GM21786 (cell line): ENCODE measurements around the gene CNTNAP5.

Experiments used
- ATAC-seq: cut with Tn5 transposase; IDR thresholded peaks from one replicate; pipeline ENCODE4 v1.9.1; 2021; ENCODE audit not compliant: unreplicated experiment

The CNTNAP5 gene

DNA sequence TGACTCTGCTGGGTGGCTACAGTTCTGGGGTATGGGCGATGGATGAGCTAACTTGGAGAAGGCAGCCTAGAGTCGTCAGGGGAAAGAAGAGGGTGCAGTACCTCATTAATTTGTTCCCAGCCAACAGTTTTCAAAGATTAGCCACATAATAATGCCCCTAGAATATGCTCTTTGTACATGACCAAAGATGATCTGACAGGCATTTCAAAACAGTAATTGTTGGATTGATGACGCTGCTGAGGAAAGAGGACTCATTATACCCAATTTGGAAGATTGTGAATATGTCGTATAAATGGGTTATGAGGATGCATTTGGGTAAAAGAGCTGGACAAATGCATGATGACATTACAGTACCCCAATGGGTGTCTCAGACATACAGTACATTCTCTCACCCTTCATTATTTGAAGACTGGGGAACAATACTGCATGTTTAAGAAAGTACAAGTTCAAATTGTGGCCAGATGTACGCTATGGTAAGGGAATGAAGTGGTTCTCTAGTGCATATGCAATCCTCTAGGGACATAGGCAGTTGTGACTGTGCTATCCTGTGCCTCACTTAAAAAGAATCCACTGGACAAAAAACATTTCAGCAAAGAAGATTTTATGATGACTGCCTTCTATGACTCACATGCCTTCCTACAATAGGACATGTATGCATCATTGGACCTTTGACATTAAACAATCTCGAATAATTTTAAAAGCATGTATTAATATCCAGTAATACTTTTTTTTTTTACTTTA lies 233.2 kb downstream of the CNTNAP5 start:
- no peak for ATAC-seq

DNA sequence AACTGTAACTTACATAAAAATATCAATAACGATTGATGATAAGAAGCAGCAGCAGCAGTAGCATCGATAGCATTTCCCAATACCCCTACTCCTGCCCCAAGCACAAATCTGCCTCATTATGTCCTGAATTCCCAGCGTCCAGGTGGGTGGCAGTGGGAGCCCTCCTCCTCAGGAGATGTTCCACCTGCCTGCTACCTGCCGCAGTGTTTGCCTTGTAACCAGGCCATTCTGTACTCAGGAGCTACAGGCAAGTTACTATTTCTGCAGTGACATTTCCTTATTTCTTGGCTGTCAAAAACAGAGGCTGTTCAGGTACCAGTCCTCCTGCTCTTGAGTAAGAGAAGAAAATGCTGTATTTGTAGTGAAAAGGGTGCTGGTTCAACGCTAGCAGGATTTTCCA lies 236.4 kb downstream of the CNTNAP5 start:
- ATAC-seq: no peak

DNA sequence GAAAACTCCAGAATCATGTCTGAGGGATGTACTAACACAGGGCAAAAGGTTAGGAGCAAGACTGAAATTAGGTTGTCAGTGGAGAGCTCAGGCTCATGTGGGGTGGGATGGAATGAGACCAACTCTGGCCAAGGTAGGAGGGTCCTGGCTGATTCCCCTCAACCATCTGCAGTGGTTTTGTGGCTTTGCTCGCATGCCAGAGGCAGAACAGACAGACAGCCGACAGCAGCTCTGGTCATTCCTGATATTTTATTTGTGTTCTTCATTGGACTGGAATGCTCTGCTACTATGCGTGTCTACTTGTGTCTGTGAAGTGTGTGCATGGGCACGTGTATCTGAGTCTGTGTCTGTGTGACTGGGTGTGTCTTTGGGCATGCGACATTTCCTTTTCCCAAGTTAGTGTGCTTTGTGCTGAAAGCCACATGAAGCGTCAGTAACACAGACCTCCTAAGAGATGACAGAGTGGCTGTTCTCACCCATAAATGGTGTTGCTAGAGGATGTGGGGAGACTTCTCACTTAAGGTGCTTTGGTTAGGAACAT lies 239.5 kb downstream of the CNTNAP5 start:
- no peak for ATAC-seq

DNA sequence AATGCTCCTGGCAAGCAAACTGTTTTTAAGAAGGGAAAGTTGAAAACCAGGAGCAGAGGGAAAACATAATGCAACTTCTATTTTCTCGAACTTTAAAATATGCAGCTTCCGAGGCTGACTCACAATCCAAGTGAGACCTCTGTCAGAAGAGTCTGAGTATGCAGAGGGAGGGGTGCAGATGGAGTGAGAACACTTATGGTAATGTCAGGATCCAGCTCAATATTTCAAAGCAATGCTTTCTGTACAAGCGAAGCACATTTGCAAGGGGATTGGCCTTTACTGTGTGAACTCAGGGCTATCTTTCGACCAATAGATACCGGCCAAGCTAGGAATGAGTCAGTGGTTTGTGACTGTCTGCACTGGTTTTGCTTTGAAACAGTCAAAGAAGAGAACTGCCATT lies 242.7 kb downstream of the CNTNAP5 start:
- no peak for ATAC-seq

GRCh38 chr2:124269348-124269747 lies 244.3 kb downstream of the CNTNAP5 start:
- ATAC-seq: no peak

DNA sequence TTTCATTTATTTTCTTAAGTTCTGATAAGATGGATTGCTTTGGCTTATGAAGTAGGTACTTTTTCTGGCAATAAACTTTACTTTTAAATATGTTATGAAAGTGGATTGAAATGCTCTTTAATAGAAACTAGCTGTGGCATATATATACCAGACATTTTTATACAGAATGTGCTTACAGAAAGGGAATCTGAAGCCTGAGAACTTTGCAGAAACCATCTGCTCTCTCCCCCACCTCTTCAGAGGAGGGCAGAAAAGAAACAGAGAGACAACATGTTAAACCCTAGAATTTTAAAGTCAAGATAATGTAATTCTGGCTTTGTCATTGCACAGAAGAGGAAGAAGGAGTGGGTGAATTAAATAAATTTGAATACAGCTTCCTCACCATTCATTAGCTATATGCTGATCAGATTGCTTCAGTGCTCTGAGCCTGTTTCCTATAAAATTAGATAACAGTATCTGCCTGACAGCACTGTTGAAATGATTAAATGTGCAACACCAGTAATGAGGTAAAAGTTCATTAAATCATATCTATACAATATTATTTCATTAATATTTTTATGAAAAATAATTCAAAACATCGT lies 247.3 kb downstream of the CNTNAP5 start:
- ATAC-seq: no peak

DNA sequence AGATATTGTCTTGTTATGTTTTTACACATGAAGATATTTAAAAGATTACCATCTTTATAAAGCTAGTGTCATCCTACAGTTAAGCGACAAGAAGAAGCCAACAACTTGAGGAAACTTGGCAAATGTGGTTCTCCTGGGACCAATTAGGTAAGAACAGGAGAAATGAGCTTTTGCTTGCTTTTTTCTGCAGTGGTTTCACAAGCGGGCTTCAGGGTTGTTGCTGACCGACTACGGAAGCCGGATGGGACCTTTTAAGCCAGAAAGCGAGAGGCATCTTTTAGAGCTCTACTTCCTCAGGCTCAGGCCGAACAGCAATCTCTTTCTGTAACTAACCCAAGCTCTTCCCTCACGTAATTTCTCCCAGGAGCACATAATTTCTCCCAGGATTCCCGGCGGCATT lies 256.5 kb downstream of the CNTNAP5 start:
- ATAC-seq: no peak

DNA sequence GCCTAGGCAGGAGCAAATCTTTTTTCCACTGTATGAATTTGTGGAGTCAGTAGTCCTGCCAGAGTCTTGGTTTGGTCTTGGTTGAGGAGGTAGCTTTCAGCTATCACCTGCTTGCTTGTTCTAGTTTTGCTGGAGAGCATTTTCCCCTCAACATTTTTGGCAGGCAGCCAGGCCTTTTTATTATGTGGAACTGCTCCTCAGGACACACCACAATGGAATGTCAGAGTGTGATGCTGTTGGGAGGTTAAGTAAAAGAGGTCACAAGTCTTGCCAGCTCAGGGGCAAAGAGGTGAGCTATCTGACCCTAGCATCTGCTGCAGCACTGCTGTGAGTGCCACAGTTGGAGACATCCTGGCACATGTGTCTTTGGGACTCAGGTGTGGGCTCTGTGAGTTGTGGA lies 258.0 kb downstream of the CNTNAP5 start:
- no peak for ATAC-seq

- no peak for ATAC-seq
These were observed 261.1 kb downstream of the CNTNAP5 start for GRCh38 chr2:124286089-124286783.

- no peak for ATAC-seq
These were observed 264.0 kb downstream of the CNTNAP5 start for GRCh38 chr2:124289060-124289459.

DNA sequence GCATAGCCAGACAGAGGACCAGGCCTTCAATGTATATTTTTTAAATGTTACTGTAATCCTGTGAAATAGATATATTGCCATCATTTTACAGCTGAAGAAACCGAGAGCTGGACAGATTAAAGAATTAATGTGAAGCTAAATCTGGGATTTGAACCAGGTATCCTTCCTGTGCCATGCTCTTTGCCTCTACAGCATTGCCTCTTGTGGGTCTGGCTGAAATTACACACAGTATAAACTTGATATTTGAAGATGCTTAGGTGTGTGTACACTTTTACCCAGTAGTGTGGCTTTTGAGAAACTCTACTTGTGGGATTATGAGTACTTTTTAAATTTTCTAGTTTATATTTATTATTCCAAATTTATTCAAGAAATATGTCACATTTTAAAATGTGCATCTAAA lies 264.5 kb downstream of the CNTNAP5 start:
- no peak for ATAC-seq

DNA sequence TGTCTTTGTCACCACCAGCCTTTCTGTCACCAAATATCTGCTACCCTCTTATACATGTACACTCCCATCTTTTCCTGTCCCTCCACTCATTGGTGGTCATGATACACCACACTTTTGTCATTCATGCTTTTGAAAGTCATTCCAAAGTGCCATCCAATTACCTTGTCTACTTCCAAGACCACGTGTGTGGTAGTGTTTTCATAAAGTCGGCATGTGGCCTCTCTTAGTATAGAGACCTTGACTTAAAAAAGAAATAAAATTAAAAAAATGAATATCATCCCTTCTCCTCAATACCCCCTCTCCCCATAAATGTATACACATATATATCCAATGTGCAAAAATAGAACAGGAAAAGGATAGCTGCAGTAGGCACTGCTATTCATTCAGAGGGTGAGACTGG lies 271.4 kb downstream of the CNTNAP5 start:
- ATAC-seq: no peak

GRCh38 chr2:124301915-124302314 lies 276.8 kb downstream of the CNTNAP5 start:
- ATAC-seq: no peak

- ATAC-seq: no peak
These were observed 283.4 kb downstream of the CNTNAP5 start for GRCh38 chr2:124308319-124309062.

DNA sequence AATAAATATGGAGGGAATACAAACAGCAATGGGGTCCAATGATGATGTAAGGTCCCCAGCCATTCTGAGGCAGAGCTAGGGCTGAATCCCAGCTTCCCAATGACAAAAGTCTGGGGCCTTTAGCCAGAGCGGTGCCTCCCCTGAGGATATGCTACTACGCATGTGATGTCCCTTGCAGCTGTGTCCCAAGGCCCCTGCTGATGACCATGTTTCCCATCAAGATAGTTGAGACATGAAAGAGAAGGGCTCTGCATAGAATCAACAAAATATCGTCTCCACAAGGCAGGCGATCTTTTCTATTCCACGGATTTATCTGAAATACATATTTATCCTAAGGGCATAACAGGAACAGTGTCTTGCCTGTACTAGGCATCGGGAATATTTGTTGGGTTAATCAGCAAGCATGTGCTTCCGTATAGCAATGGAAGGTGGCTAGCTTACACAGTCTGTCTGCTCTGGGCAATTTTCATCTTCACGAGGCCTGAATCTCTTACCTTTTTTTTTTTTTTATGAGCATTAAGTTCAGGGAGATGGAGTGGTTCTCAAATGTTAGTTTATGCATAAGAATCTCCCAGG lies 284.6 kb downstream of the CNTNAP5 start:
- ATAC-seq: no peak

- ATAC-seq: no peak
These were observed 285.6 kb downstream of the CNTNAP5 start for GRCh38 chr2:124310671-124311070.

- ATAC-seq: no peak
These were observed 289.0 kb downstream of the CNTNAP5 start for GRCh38 chr2:124314084-124314483.

DNA sequence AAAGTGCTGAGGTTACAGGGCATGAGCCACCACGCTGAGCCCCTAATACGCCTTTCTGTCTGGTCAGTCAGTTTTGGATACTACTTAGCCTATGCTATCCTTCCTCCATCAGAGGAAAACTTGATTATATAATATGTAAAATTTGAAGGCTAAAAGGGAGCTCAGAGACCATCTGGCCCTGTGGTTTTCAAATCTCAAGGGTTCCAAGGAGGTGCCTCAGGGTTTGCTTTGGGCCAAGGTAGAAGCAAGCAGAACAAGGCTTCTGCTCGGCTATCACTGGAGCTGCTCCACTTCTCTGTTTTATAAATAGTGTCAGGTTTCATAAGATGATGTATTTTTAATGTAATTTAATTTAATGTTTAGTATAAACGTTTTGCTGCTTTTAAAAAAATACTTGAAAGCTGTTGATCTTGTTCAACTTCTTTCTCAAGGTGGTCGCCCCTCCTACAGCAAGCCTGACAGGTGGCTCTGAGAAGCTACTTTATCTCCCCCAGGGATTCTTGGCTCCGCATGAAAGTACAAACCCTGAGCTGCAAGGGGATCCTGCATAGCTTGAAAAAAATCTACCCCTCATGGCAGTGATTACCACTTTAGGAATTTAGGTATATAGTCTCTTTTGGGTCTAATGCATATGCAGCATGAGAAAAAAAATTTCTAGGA lies 290.3 kb downstream of the CNTNAP5 start:
- ATAC-seq: no peak

DNA sequence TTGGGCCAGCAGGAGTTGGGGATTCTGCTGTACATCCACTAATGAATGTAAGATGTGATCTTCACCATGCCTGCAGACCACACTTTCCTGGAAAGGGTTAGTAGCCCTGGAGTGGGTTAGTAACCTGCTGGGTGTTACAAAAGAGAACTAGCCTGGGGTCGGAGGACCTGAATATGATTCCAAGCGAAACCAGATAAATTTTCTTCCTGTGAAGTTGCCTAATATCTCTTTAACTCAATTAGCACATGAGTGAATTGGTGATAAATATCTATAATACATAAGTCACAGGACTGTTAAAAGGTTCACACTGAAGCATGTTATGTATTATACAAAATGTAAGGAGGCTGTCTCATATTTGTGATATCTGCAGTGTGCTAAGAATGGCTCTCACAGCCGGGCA lies 291.0 kb downstream of the CNTNAP5 start:
- ATAC-seq: no peak

GRCh38 chr2:124316881-124317605 lies 292.0 kb downstream of the CNTNAP5 start:
- ATAC-seq: no peak
